ENCODE results near the gene C13orf46. TPM values are rescaled to one million over a fixed set of nuclear protein-coding genes. Genes with fewer than 3 reads are reported as not detected.

Gene C13orf46
- total RNA-seq, 1 experiment from 2014 or later, result not detected

DNA sequence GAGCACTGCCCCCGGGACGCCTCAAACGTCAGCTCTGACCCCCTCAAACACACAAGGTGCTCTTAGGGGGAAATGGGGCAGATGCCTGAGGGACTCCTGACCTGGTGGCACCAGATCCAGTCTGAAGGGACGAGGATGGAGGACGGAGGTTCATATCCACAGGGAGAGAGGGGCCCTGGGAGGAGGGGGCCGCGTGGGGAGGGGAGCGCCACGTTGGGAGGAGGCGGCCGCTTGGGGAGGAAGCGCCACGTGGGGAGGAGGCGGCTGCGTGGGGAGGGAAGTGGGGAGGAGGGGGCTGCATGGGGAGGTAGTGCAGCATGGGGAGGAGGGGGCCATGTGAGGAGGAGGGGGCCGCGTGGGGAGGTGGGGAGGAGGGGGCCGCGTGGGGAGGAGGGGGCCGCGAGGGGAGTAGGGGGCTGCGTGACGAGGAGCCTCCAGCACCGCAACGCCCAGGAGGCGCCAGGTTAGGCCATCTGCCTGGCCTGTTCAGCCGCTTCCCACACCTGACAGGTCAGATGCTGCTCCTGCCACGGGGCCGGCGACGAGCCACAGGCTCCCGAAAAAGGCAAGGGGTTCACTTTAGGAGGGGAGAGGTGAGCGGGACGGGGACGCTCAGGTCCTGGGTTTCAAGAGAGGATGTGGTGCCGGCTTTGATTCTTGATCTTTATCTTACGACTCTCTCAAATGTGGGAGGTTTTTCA, 36.7 kb upstream of the C13orf46 start:
- DNase-seq (ENCODE audit: low read depth), result no peak

DNA sequence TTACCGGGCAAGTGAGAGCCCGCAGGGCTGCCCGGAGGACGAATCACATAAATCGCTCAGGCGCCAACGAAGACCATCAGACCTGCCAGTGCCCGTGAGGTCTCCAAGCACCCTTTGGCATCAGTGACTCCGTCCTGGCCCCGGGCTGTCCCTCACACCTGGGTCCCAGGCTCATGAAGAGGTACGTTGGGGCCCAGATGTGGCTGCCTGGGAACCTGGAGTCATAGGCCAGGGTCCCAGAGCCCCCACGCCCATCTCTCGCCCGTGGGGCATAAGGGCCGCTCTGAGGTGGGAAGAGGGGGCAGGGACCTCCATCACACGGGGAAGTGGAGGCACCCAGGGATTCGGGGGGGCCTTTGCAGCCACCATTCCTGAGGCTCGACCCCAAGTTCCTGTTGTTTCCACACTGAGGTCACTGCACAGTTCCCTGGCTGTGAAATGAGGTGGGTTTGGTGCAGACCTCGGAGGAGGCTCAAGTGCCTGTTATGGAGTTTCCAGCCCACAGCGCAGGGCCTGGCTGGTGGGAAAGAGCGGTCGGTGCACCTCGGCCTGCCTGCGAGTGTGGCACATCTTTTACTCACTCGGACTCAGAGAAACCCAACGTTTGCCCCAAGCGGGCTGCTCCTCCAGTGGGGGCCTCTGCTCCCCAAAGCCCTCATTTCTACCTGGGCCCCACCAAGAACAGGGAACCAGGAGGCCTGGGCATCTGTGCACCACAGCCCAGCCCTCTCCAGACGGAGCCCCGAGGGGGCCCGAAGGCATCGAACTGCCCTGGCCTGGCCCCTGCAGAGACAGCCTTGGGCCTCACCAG, 35.9 kb upstream of the C13orf46 start:
- DNase-seq (ENCODE audit: low read depth), result no peak

DNA sequence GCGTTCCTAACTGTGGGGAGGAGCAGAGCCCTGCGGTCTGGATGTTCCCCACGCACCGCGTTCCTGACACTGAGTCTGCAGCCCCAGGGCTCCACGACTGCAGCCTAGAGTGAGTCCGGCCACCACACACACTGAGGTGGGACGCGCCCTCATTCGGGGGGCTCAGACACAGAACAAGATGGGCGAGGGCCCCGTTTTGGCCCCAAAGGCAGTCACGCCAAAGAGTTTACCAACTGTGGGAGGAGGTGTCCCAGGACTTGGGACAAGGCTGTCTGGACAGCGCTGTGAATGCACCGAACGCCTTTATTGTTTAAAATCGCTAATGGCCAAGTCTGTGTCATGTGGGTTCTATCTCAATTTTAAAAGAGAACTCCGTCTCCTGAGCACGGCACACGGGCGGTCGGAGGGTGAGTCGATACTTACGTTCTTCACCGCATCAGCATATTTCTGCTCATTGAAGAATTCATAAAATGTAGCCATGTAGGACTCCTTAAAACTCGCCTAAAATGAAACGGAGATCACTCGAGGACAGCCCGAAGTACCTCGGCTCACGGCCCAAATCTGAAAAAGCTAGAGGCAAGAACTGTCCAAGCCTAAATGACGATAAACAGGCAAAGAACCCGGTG, 35.2 kb upstream of the C13orf46 start:
- no peak for DNase-seq (ENCODE audit: low read depth)

DNA sequence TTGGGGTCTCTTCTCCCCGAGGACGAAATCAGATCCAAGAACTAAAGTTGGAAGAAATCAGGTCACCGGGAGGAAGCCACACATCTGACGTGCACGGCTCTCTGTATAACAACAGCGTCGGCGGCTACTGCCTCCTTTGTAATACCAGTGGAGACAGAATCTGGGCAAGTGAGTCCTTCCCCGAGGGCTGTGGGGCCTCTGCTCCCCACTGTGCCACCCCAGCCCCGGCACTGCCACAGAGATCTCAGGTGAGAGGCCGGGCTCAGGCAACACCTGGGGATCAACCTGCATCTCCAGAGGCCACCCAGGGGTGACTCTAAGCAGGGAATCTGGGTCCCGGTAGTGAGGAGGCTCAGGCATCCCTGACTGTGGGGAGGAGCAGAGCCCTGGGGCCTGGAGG, 33.7 kb upstream of the C13orf46 start:
- no peak for DNase-seq (ENCODE audit: low read depth)

DNA sequence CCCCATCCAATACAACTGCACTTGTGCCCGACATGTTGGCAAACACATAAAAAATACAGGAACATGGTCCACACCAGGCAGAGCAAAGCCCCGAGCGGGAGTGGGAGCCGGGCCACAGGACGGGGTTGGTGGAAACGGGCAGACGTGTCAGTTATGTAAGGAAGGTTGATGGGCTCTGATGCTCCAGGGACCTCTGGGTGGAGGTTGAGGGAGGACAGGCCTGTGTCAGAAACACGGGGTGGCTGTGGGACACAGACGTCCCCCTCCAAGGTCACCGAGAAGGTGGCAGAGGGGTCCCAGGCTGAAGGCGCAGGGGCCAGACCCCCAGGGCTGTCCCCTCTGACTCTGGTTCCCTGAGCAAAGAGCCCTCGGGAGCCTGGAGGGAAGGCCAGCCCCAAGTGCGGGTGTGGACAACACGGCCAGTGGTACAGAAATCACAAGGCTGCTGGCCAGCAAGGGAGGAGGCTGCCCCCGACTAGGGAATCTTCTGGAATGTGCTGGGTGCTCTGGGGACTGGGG, 31.4 kb upstream of the C13orf46 start:
- no peak for DNase-seq (ENCODE audit: low read depth)

DNA sequence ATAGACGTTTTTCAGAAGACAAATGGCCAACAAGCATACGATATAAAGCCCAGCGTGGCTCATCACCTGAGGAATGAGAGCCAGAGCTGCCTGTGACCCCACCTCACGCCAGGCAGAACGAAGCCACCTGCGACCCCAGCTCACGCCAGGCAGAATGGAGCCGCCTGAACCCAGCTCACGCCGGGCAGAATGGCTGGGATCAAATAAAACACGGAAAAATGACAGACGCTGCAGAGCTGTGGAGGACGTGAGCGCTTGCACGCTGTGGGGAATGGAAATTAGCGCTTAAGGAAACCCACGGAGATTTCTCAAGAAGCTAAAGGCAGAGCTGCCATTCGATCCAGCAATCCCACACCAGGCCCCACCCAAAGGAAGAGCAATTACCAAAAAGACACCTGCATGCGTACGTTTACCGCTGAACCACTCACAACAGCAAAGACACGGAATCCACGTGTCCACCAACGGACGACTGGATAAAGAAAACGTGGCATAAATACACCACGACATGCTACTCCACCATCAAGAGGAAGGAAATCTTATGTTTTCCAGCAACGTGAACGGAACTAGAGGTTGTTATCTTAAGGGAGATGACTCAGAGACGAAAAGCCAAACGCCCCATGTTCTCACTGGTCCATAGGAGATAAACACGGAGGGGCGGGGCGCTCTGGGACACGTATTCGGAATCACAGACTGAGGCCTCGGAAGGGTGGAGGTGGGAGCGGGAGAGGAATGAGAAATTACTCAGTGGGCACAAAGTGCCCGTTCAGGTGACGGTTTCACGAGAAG, 30.7 kb upstream of the C13orf46 start:
- DNase-seq (ENCODE audit: low read depth), result no peak

DNA sequence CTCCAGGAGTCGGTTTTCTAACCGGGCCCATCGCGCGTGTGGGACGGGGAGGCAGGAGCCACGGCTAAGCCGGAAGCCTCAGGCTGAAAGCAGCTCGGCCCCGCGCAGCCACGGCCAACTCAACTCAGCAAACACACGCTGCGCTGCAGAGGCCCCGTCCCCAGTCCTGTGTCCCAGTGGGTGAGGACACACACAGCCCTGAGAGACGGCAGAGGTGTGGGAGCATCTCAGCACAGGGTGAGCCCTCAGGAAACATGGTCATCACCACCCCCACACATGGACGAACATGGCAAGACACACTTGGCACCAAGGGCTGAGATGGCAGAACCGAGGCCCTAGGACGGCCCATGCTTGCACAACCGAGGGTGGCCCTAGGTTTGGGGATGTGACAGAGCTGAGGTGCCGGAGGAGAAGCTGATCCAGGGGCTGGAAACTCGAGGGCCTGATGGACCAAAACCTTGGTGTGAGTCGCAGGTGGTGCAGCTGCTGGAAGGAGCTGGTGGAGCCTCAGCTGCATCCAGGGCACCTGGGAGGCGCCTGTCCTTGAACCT, 29.0 kb upstream of the C13orf46 start:
- no peak for DNase-seq (ENCODE audit: low read depth)

DNA sequence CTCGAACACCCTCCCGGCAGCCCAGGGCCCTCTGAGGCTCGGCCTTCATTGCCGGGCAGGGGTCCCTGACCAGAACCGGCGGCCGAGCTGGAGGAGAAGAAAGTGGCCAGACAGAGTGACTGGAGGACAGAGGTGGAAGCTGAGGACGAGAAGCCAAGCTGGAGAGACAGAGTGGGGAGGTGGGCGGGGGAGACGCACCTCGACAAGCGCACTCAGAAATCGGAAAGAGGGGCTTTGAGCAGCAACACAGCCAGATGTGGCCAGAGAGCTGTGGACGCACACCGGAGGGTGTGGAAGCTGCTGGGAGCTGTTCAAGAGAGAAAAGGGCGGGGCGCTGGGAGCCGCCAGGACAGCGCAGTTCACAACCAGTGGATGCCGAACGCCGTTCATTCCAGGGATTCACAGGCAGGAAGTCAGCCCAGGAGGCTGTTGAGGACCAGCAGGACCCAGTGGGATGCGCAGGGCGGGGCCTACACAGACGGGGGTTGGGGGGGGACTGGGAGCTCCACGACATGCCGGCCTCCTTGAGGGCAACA, 28.2 kb upstream of the C13orf46 start:
- no peak for DNase-seq (ENCODE audit: low read depth)

DNA sequence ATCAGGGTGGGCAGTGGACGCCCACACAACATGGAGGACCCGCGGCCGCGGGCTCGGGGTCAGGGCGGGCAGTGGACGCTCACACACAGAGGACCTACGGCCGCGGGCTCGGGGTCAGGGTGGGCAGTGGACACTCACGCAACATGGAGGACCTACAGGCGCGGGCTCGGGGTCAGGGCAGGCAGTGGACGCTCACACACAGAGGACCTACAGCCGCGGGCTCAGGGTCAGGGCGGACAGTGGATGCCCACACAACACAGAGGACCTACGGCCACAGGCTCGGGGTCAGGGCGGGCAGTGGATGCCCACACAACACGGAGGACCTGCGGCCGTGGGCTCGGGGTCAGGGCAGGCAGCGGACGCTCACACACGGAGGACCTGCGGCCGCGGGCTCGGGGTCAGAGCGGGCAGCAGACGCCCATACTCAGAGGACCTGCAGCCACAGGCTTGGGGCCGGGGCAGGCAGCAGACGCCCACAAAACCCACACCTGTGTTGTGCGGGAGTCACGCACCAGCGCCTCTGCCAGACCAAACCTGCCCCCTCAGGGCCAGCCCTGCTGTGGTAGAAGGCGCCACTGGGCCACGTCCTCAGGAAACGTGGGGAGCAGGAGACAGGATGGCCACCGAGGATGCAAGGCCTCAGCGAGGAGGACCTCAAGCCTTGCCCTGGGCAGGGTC, 27.6 kb upstream of the C13orf46 start:
- no peak for DNase-seq (ENCODE audit: low read depth)

DNA sequence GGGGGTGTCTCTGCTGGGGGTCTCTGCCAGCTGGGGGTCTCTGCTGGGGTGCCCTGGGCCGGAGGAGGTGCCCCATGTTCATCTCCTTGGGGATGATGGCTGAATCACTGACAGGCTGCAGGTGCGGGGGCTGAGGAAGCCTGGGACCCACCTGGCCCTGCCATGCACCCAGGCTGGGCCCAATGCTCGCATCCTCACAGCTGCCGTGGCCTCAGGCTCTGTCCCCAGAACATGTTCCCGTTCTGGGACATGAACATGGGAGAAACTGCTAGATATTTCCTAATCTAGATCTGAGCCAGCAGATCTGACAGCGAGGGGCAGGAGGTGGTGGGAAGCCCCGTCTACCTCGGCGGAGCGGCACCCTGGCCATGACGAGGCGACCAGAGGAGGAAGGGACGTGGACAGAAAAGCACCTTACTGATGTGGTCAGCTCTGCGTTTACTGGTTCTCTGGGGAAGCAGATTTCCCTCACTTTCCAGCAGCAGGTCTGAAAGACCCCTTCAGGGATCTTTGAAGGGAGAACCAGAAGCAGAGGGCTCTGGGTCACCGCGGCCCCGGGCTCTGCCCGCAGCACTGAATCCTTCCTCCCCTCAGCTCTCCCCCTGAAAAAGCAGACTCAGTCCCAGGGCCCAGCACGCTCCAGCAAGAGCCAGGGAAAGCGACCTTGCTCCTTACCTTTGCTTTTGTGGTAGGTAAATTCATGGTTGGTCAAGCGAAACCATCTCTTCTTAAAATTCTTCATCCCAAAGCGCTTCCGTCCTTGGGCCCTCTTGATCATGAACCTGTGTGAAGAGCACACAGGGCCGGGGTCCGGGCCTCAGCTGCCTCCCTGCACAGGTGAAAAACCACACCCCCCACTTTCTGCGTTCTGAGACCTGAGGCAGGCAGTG, 26.5 kb upstream of the C13orf46 start:
- no peak for DNase-seq (ENCODE audit: low read depth)

DNA sequence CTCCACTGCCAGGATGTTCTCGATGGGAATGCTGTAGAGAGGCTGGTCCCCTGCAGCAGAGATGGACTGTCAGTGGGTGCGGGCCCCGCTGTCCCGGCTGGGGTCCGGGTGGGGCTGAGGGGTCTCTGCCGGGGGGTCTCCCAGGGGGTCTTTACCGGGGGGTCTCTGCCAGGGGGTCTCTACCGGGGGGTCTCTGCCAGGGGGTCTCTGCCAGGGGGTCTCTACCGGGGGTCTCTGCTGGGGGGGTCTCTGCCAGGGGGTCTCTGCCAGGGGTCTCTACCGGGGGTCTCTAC, 25.7 kb upstream of the C13orf46 start:
- no peak for DNase-seq (ENCODE audit: low read depth)

DNA sequence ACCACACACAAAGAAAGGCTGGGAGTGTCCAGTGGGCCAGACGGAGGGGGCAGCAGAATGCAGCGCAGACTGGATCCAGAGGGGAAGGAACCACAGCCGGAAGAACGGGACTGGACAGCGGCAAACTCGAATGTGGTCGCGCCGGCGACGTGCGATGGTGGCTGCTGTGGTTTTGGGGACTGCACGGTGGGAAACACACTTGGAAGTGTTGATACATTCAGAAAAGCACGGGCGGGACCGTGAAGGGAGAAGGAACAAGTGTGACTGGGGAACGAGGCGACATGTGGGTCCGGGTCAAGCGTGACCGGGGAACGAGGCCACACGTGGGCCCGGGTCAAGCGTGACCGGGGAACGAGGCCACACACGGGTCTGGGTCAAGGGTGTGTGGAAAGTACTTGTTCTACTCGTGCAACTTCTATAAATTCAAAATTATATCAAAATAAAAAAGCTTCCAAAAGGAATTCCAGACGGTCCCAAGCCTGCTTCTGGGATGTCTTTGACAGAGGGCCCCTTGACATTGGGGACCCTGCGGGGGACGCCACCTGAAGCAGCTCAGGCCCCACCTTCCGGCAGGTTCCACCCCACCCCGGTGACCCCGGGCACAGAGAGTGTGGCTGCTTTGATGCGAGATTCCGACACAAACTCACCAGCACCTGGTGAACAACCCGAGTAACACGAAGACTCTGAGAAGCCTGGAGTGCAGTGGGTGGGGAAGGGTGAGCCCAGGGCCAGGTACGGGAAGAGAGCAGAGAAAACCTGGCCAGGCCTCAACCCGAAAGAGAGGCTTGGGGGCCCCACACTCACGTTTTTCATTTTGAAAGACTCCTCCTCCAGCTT, 25.1 kb upstream of the C13orf46 start:
- DNase-seq (ENCODE audit: low read depth), result no peak

DNA sequence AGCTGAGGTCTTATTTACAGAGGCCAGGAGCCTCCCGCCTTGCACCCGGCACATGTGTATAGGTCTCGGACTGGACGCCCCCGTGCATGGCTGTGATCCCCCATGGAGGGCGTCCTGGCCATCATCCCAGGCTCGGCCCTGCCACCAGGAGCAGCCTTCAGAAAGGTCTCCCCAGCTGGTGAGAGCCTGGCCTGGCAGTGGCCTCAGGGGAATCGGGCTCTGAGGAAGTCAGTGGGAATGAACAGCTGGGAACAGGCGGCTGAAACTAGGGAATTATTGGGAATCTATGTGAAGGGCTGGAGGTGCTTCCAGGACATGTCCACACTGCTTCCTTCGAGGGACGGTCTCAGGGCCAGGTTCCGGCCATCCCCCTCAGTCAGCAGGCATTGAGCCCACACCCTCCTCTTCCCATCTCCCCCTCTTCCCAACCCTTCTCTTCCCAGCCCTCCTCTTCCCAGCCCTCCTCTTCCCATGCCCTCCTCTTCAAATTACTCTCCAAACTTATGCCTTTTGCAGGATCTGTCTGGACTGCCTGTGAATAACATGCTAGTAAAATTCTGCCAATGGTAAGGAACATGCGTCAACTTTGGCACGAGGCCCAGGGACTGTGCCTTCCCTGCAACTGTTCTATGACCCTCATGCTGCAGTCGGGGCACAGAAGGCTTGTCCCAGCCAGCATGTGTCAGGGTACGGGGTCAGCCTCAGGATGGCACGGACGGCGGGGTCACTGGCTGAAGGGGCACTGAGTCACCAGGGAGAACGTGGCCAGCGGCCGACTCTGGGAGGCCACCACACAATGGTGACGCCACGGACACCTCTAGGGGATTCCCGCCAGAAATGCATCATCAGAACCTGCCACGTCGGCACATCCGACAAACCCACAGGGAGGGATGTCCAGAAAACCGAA, 24.2 kb upstream of the C13orf46 start:
- DNase-seq (ENCODE audit: low read depth), result peak; percentile 81

DNA sequence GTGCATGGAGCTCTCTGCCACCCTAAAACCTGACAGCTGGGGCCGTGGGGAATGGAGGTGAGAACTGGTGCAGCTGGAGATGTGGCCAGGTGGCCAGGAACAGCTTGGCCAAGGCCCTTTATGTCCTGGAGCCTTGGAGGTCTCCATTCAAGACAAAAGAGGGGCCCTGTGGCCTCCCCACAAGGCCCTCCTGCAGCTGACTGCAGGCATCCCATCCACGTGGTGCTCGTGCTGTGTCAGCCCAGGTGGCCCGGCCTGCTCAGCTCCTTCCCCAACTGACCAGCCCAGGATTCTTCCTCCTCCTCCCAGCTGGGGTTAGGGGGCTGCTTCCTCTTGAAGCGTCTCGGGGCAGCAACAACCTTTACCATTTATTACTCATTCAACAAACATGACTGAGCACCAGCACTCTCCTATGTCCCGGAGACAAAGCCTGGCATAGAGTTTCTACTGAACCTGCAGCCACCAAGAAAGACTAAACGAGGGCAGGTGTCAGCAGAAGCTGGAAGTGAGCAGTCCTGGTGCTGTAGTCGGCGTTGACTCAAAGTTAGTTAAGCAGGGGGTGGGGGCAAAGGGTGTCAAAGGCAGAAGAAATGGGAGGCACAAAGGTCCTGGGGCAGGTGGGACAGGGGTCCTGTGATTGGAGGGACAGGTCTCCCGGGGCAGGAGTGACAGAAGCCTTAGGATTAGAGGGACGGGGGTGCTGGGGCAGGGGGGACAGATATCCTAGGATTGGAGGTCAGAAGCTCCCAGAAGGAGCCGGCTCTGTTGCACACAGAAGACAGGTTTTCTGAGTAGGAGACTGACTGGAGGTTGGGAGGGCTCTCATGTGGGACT, 23.3 kb upstream of the C13orf46 start:
- no peak for DNase-seq (ENCODE audit: low read depth)

DNA sequence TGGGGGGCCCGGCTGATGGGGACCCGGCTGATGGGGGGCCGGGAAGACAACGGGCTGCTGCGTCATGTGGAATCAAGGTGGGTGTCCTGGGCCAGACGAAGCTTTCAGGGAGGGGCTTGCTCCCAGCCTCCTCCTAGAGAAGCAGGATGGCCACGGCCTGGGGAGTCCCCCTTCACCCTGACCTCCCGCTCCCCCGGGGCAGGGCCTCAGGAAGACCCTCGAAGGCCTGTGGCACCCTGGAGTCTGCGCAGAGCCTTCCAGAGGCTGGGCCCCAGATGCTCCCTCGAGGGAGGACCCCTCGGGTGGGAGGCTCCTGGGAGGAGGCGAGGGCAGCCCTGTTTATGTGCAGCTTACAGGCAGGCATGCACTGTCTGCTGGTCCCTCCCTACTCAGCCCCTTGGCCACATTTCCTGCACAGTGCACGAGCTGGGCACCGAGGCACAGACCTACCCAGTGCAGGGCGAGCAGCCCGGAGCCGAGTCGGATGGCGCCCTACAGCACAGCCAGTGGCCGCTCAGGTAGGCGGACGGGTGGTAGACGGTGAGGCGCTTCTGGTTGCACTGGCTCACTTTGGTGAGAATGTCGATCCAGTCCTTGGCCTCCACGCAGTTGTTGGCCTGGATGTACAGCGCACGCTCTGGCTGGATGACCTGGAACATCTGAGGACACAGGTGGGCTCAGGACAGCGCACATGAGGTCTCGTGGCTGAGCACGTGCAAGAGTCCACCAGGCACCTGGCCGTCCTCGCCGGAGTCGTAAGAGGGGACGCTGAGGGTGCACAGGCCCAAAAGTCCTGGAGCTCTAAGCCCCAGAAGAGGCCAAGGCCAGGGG, 22.4 kb upstream of the C13orf46 start:
- DNase-seq (ENCODE audit: low read depth), result no peak

DNA sequence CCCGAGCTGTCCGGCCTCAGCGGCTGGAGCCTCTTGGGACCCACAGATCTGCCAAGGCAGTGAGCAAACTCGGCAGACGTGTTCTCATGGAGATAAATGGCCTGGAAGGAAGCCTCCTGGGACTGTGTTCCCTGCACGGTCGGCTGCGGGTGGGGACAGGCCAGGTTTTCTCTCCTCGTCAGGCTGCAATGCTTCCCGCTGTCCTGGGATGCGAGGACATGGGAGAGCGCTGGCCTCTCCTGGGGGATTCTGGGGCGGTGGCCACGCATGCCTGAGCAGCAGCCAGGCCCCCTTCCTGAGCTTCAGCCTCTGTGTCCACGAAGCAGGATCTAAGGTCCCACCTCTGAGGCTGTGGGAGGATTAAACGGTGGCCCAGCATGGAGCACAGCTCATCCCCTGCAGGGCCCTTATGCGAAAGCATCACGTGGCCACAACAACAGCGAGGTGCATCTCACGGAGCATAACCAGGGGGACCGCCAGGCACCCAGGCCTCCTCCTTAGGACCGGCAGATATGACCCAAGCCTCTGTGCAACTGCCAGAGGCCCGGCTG, 21.2 kb upstream of the C13orf46 start:
- no peak for DNase-seq (ENCODE audit: low read depth)
